ENCODE measurements around the gene URAD. TPM values are rescaled to one million over a fixed set of nuclear protein-coding genes. Genes with fewer than 3 reads are reported as not detected.

URAD gene
- total and polyA plus RNA-seq, 8 donors: not detected

DNA sequence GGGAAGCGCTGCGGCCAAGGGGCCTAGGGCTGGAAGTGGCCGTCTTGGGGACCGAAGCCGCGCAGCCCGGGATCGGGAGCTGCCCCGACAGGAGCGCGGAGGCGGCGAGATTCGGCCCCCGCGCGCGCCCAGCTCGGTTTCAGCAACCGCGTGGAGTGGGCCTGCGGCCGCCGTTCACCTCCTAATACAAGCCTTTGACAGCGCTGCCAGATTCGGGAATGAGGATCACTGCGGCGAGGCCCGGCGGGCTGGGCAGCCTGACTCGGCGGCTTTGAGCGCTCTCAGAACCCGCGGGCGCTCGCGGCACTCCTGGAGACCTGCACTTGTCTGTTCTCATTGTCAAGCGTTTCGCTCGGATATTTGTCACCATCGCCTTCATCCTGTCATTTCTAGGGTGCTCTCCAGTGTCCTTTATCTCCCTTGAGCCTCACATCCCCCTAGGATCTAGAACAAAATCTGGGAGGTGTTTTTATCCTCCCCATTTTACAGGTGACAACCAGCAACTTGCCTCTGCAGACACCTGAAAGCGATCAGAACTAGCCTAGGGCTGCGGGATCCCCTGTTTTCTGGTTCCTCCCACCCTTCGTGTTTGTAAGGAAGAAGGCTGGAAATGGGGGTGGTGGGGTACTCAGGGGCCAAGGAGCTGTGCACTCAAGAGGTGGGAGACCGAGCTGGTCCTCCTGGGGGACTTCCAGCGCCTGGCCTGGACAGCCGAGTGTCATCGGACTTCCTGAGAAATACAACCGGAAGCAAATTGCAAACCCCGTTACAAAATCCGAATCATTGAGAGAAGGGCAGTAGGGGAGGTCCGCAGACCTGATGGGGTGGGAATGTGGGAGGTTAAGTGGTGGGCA, 17.9 kb downstream of the URAD start:
- H3K4me1 ChIP-seq: peaks cover 0 to 26% of the 10 kb centered on the region in 2 donors
- H3K4me3 ChIP-seq: no peak overlapping the region
- TF ChIP-seq, protein P1, sequence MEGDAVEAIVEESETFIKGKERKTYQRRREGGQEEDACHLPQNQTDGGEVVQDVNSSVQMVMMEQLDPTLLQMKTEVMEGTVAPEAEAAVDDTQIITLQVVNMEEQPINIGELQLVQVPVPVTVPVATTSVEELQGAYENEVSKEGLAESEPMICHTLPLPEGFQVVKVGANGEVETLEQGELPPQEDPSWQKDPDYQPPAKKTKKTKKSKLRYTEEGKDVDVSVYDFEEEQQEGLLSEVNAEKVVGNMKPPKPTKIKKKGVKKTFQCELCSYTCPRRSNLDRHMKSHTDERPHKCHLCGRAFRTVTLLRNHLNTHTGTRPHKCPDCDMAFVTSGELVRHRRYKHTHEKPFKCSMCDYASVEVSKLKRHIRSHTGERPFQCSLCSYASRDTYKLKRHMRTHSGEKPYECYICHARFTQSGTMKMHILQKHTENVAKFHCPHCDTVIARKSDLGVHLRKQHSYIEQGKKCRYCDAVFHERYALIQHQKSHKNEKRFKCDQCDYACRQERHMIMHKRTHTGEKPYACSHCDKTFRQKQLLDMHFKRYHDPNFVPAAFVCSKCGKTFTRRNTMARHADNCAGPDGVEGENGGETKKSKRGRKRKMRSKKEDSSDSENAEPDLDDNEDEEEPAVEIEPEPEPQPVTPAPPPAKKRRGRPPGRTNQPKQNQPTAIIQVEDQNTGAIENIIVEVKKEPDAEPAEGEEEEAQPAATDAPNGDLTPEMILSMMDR (IDR thresholded peaks at IDR 0.05): no peak
- H3K27ac ChIP-seq: no peak overlapping the region
- peaks cover 96 to 100% of the 10 kb centered on the region in 2 donors for H3K27me3 ChIP-seq
- no peaks in the 10 kb centered on the region for H3K36me3 ChIP-seq
- DNase-seq: no peak
- intact Hi-C loops (cut with DNase I): no loop called here
- no peak for ATAC-seq
- H3K9me3 ChIP-seq: no peaks in the 10 kb centered on the region

DNA sequence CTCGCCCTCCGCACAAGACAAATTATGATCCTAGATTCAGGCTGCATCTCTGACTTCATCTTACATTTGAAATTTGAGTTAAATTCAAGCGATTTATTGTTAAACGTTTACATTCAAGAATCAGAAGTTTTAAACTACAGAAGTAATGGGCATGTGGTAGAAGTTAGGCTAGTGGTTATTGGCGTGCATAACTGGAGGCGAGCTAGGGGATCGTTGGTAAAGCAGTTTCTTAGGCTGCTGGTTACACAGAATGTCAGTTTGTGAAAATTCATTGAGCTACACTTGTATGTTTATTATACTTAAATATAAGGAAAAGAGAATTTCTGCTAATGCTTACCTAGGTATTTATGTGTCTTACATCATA, 18.6 kb downstream of the URAD start:
- no peaks in the 10 kb centered on the region for H3K36me3 ChIP-seq
- H3K27ac ChIP-seq: no peak overlapping the region
- no peak overlapping the region for H3K4me3 ChIP-seq
- intact Hi-C loops (cut with DNase I): no loop called here
- H3K4me1 ChIP-seq: peaks cover 0 to 26% of the 10 kb centered on the region in 2 donors
- TF ChIP-seq, protein P1 (IDR thresholded peaks at IDR 0.05): no peak
- DNase-seq (no peak), ATAC-seq (no peak)
- H3K27me3 ChIP-seq: peaks cover 96 to 100% of the 10 kb centered on the region in 2 donors
- H3K9me3 ChIP-seq: no peaks in the 10 kb centered on the region

DNA sequence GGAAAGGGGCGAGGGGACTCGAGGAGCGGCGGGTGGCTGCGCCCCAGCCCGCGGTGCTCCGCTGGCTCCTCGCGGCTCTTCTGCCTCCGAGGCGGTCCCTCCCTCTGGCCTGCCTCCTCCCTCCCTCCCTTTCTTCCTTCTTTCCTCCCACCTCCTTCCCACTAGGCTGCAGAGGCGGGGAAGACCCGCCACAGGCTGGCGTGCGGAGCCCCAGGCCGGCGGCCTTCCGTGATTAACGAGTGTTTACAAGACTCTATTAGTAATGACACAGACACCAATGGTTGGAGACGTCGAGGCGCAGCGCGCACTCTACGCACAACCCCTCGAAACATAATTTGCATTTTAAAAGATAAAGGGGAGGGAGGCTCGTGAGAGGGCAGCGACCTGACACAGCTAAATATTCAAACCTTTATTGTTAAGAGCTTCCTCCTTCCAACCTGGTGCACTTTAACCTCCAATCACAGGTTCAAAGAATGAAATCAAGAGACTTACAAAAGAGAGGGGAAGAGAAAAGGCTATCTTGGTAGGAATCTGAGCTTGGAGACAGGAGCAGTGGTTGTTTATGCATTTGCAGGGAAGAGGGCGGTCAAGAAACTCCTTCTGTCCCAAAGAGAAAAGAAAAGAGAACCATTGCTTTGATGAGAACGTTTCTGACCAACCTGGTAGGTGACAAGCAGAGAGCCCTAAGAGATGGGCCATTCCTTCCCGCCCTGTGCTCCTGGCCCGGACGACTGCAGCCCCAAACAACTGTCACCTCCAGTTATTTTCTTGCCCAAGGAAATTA, 19.2 kb downstream of the URAD start, which contains the start of gene CDX2:
Gene CDX2 (minus strand): TSS at position 234 of the 784 bp plus-strand sequence. CDS start 309 bp downstream, outside the sequence.
- H3K27me3 ChIP-seq: peaks cover 96 to 100% of the 10 kb centered on the region in 2 donors
- intact Hi-C loops (cut with DNase I): no loop called here
- no peaks in the 10 kb centered on the region for H3K36me3 ChIP-seq
- ATAC-seq (no peak), DNase-seq (no peak)
- no peaks in the 10 kb centered on the region for H3K9me3 ChIP-seq
- H3K4me1 ChIP-seq: peaks cover 0 to 26% of the 10 kb centered on the region in 2 donors
- no peak within 1 kb of the TSS for H3K27ac ChIP-seq
- TF ChIP-seq, protein P1 (IDR thresholded peaks at IDR 0.05): no peak
- no peak within 1 kb of the TSS for H3K4me3 ChIP-seq

DNA sequence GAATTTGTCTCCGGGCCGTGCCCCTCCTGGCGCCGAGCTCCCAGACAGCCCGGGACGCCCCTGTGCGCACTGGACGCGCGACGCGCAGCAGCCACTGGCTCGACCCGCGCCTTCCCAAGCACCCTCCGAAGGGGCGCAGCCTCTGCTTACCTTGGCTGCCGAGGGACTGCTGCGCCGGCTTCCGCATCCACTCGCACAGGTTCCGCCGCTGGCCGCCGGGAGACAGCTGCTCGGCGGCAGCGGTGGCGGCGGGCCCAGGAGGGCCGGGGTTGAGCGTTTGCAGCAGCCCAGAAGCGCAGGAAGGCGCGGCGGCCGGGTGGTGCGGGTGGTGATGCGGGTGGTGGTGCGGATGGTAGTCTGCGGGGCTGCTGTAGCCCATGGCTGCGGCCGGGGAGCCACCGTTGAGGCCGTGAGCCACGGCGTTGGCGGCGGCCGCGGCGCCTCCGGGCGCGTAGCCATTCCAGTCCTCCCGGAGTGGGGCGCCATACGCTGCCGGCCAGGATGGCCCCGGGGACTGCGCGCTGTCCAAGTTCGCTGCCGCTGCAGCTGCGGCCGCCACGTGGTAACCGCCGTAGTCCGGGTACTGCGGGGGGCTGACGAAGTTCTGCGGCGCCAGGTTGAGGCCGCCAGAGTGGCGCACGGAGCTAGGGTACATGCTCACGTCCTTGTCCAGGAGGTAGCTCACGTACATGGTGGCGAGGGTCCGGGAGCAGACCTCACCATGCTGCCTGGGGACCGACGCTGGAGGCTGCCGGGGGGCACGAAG, 20.0 kb downstream of the URAD start:
- TF ChIP-seq, protein P1 (IDR thresholded peaks at IDR 0.05): no peak
- Histone ChIP-seq H3K4me3 (no peak overlapping the region), H3K36me3 (no peaks in the 10 kb centered on the region), H3K4me1 (peaks cover 0 to 26% of the 10 kb centered on the region in 2 donors), H3K27ac (no peak overlapping the region), H3K9me3 (no peaks in the 10 kb centered on the region), H3K27me3 (peaks cover 97 to 100% of the 10 kb centered on the region in 2 donors)
- DNase-seq (no peak), ATAC-seq (no peak)
- intact Hi-C loops (cut with DNase I): no loop called here

Measured in left lung (tissue), 10 donors.